Measurements from ENCODE around the gene GSTA4. TPM values are rescaled to one million over a fixed set of nuclear protein-coding genes. Genes with fewer than 3 reads are reported as not detected.
A peak's percentile ranks its signal among the peaks of the same experiment; 100 is the strongest.
"Not testable (repeated sequence)": the region's sequence is repeated elsewhere in the genome, so short reads cannot be mapped to it uniquely, and the experiment has no call there.

Gene GSTA4
- total RNA-seq, 6 experiments from 2014 or later, result 15.5 to 21.2 (median 19.7) TPM

DNA sequence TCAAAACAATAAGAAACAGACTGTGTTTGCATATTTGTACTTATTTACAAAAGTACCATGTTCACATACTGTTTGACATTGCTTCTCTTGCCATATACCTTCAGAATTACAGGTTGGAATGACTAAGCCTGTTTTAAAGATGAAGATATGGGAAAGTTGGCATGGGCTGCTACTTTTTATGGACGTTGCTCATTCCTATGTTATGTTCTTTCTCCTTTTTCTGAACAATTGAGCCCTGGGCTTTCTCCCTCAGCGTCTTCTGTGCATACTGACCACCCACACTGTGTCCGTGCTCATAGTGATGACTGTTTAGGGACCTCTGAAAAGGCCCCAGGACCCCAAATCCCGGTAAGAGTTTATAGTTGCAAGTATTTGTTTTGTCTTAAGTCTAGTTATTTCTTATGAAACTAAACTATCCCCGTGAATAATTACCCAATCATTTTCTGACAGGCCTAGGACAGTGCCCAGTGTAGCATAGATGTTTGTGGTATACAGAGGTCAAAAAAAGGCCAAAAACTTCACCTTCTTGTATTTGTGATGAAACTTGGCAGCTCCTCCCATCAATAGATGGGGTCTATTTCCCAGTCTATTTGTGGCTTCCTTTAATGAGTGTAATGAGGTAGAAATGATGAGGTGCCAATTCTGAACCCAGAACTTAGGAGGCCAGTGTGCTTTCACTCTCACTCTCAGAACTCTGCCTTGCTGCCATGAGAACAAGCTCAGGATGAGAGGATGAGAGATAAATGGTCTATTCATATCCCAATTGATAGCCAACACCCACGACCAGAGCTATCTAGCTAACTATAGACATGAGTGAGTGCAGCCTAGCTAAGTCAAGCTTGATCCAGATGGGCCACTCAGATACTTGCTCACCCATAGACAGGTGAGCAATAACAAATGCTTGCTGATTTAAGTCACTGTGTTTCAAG is 40.9 kb downstream of the GSTA4 start:
- H3K4me3 Mint-ChIP-seq, result peak overlapping the region; percentile 33
- H3K4me1 Mint-ChIP-seq (ENCODE audit: low read depth), result peaks cover 17% of the 10 kb centered on the region
- H3K9me3 Mint-ChIP-seq, result no peaks in the 10 kb centered on the region
- TF ChIP-seq, protein P1, sequence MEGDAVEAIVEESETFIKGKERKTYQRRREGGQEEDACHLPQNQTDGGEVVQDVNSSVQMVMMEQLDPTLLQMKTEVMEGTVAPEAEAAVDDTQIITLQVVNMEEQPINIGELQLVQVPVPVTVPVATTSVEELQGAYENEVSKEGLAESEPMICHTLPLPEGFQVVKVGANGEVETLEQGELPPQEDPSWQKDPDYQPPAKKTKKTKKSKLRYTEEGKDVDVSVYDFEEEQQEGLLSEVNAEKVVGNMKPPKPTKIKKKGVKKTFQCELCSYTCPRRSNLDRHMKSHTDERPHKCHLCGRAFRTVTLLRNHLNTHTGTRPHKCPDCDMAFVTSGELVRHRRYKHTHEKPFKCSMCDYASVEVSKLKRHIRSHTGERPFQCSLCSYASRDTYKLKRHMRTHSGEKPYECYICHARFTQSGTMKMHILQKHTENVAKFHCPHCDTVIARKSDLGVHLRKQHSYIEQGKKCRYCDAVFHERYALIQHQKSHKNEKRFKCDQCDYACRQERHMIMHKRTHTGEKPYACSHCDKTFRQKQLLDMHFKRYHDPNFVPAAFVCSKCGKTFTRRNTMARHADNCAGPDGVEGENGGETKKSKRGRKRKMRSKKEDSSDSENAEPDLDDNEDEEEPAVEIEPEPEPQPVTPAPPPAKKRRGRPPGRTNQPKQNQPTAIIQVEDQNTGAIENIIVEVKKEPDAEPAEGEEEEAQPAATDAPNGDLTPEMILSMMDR (IDR thresholded peaks at IDR 0.05), result no peak
- 0 out of 2 replicates have a peak overlapping the region, but pooled peaks have one; percentile 1 for H3K27ac Mint-ChIP-seq
- DNase-seq, result peak; percentile 54
- no peaks in the 10 kb centered on the region for H3K36me3 Mint-ChIP-seq (ENCODE audit: low read depth)
- H3K27me3 Mint-ChIP-seq (ENCODE audit: insufficient read depth), result peaks cover 9% of the 10 kb centered on the region; the same call in 1 of the 2 replicates

DNA sequence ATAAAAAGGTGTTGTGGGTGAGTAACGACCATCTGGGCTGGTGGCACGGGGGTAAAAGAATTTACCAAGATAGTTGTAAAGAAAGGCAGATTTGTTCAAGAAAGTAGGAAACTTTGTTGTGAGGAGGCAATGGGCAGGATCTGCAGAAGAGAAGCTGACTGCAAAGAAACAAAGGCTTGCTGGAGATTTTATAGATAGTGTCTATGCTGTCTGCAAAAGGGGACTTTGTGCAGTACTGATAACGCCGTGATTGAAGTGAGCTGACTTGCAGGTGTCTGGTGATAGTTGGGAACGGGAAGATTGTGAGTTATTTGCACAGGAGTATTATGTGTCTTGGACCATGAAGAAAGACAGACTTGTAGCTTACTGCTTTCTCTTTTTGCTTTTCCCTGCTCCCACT is 48.8 kb downstream of the GSTA4 start:
- H3K27ac Mint-ChIP-seq, result no peak overlapping the region
- H3K36me3 Mint-ChIP-seq (ENCODE audit: low read depth), result no peaks in the 10 kb centered on the region
- no peaks in the 10 kb centered on the region for H3K9me3 Mint-ChIP-seq
- DNase-seq, result no peak
- TF ChIP-seq, protein P1 (IDR thresholded peaks at IDR 0.05), result no peak
- no peaks in the 10 kb centered on the region for H3K4me1 Mint-ChIP-seq (ENCODE audit: low read depth)
- no peak overlapping the region for H3K4me3 Mint-ChIP-seq
- H3K27me3 Mint-ChIP-seq (ENCODE audit: insufficient read depth), result peaks cover 17% of the 10 kb centered on the region

DNA sequence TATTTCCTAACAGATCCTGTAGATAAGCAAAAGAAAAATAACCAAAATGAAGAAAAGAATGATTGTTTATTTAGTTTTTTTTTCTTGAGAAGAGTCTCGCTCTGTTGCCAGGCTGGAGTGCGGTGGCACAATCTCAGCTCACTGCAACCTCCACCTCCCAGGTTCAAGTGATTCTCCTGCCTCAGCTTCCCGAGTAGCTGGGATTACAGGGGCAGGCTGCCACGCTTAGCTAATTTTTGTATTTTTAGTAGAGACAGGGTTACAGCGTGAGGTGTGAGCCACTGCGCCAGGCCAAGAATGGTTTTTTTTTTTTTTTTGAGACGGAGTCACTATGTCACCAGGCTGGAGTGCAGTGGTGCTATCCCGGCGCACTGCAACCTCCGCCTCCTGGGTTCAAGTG is 52.3 kb downstream of the GSTA4 start:
- H3K4me3 Mint-ChIP-seq, H3K27ac Mint-ChIP-seq: not testable (repeated sequence)
- H3K27me3 Mint-ChIP-seq (ENCODE audit: insufficient read depth), result peaks cover 16% of the 10 kb centered on the region

DNA sequence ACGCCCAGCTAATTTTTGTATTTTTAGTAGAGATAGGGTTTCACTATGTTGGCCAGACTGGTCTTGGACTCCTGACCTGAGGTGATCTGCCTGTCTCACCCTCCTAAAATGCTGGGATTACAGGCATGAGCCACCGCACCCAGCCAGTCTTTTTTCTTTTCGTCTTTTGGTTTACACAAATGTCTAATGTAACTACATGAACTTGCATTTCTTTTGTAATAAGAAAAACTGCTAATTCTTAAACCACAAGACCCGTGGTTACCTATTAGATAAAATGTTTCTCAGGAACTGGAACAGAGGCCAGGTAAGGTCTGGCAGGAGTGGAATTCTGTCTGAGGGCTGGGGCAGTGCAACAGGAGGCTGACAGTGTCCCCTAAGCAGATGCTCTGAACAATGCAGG is 52.9 kb downstream of the GSTA4 start:
- Mint-ChIP-seq H3K4me3 (no peak overlapping the region), H3K27me3 (ENCODE audit: insufficient read depth) (peaks cover 10% of the 10 kb centered on the region), H3K36me3 (ENCODE audit: low read depth) (no peaks in the 10 kb centered on the region), H3K4me1 (ENCODE audit: low read depth) (peaks cover 10% of the 10 kb centered on the region), H3K27ac (no peak overlapping the region), H3K9me3 (no peaks in the 10 kb centered on the region)
- TF ChIP-seq, protein P1 (IDR thresholded peaks at IDR 0.05), result no peak
- no peak for DNase-seq

More for the DNA sequence above, 52.3 kb downstream of the GSTA4 start:
- not testable (repeated sequence) for H3K36me3 Mint-ChIP-seq (ENCODE audit: low read depth); H3K4me1 Mint-ChIP-seq (ENCODE audit: low read depth); DNase-seq; H3K9me3 Mint-ChIP-seq

DNA sequence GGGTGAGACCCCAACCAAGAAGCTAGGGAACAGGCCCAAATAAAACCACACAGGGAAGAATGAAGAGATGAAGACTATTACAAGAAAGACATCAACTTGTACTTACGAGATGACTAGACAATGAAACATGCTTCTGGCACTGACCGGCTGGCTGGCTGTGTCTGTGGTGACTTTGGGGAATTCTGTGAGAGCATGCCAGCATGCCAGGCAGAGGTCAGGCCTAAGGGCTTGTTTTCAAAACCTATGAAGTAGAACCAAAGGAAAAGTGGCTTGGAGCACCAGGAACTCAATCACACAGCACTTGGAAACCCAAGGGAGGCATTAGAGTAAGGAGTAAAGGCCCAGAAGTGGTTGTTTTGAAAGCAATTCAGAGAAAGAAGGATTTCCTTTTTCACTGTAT is 57.2 kb downstream of the GSTA4 start:
- TF ChIP-seq, protein P1 (IDR thresholded peaks at IDR 0.05), result no peak
- no peak overlapping the region for H3K4me3 Mint-ChIP-seq
- no peak overlapping the region for H3K27ac Mint-ChIP-seq
- peaks cover 12% of the 10 kb centered on the region for H3K4me1 Mint-ChIP-seq (ENCODE audit: low read depth)
- peaks cover 4% of the 10 kb centered on the region; the same call in 1 of the 2 replicates for H3K27me3 Mint-ChIP-seq (ENCODE audit: insufficient read depth)
- H3K9me3 Mint-ChIP-seq, result no peaks in the 10 kb centered on the region
- DNase-seq, result peak; percentile 42
- H3K36me3 Mint-ChIP-seq (ENCODE audit: low read depth), result no peaks in the 10 kb centered on the region

DNA sequence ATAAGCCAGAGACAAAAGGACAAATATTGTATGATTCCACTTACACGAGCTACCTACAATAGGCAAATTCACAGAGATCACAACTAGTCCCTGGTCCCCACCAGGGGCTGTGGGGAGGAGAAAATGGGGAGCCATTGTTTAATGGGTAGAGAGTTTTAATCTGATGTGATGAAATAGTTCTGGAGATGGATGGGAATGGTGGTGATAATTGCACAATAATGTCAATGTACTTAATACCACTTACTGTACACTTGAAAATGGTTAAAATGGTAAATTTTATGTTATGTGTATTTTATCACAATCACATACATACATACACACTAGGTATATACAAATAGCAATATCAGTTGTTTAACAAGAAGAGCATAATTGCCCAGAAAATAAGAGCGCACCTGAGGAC is 61.3 kb downstream of the GSTA4 start:
- no peak overlapping the region for H3K27ac Mint-ChIP-seq
- TF ChIP-seq, protein P1 (IDR thresholded peaks at IDR 0.05), result no peak
- H3K4me3 Mint-ChIP-seq, result no peak overlapping the region
- H3K36me3 Mint-ChIP-seq (ENCODE audit: low read depth), result no peaks in the 10 kb centered on the region
- DNase-seq, result no peak
- H3K27me3 Mint-ChIP-seq (ENCODE audit: insufficient read depth), result no peaks in the 10 kb centered on the region; the same call in 1 of the 2 replicates
- H3K9me3 Mint-ChIP-seq, result no peaks in the 10 kb centered on the region
- peaks cover 33% of the 10 kb centered on the region for H3K4me1 Mint-ChIP-seq (ENCODE audit: low read depth)

All from HFFc6 (cell line).